Measurements from ENCODE around the gene BTNL9. TPM values are rescaled to one million over a fixed set of nuclear protein-coding genes. Genes with fewer than 3 reads are reported as not detected.

Gene BTNL9
- total RNA-seq: not detected

DNA sequence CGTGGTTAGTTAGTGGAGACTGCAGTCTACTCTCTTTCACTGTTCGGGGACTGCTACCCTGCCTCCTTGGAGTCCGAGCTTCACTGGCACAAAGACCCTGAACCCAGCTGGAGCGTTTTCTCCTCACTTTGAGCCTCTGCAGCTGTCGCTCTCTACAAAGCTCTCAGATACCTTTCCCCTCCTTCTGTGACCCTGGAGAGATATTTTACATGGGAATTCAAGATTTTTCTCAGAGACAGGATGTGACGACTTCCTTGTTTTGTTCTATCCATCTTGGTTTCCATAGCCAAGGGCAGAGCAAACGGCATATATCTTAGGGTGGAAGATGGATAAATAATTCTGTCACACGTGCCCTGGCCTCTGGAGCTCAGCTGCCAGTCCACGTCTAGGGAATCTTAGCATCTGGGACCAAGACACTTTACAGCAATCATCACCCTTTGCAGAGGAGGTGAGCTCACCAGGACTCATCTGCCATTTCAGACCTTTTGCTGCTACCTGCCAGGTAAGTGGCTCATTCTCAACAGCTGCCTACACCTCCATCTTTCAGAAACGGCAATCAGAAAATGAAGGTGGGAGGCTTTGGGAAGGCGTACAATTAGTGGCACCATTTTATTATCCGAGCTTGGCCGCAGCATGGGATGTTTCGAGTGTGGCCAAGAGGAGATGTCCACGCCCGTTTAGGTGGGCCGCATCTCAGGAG is at the start of gene BTNL9:
BTNL9 (plus strand) TSS at position 336 of the 700 bp plus-strand sequence. CDS start 5,224 bp downstream, outside the sequence.

Small RNAs within 50 kb of the gene (microRNA-seq; reads per million reads assigned to microRNA genes)
- gene MIR8089 (ENCODE audit: borderline microRNAs expressed, borderline replicate concordance): not detected

Other genes with a start within 250 kb of the BTNL9 start
- 100 to 1,000 TPM; 176 to 184 TPM for gene MGAT1, start 237.5 kb upstream of the BTNL9 start, total RNA-seq
- gene ZFP62, start 179.0 kb upstream of the BTNL9 start, total RNA-seq: 10 to 100 TPM; 31.0 to 32.8 TPM
- not detected for gene BTNL8, start 141.1 kb upstream of the BTNL9 start, total RNA-seq
- not detected for gene BTNL3, start 51.4 kb upstream of the BTNL9 start, total RNA-seq
- gene OR2V1, start 90.9 kb downstream of the BTNL9 start, total RNA-seq: not detected
- not detected for gene OR2V2, start 107.3 kb downstream of the BTNL9 start, total RNA-seq
- under 1 TPM; 0.48 to 0.88 TPM for gene TRIM7, start 164.9 kb downstream of the BTNL9 start, total RNA-seq
- 10 to 100 TPM; 40.3 to 40.8 TPM for gene TRIM41, start 183.0 kb downstream of the BTNL9 start, total RNA-seq
- 1,000 to 10,000 TPM; 2,645 to 2,672 TPM for gene RACK1, start 203.6 kb downstream of the BTNL9 start, total RNA-seq
- 10 to 100 TPM; 33.5 to 34.2 TPM for gene TRIM52, start 220.9 kb downstream of the BTNL9 start, total RNA-seq

All from activated naive CD4-positive, alpha-beta T cell treated with anti-CD3 and anti-CD28 coated beads, Interleukin-2, amount 10 ng/mL, durations not matched to agents 5 hours and 36 hours (primary cell).